Endodermal cell (in vitro differentiated cells): ENCODE measurements around the gene S1PR1. TPM values are rescaled to one million over a fixed set of nuclear protein-coding genes. Genes with fewer than 3 reads are reported as not detected.

Experiments used
- DNase-seq: peaks from one replicate; pipeline ENCODE4 v3.0.0-alpha.2; 2017
- H3K27ac ChIP-seq: 2 replicates; pipeline ENCODE4 v1.5.1; 2013; ENCODE audit warnings: mild to moderate bottlenecking, low read depth, low read length, moderate library complexity
- H3K27me3 ChIP-seq: 2 replicates; pipeline ENCODE4 v1.6.1; 2013; ENCODE audit warnings: mild to moderate bottlenecking, low read length, moderate library complexity; ENCODE audit not compliant: insufficient read depth, control insufficient read depth, poor library complexity, severe bottlenecking
- H3K36me3 ChIP-seq: 2 replicates; pipeline ENCODE4 v1.7.0; 2013; ENCODE audit warnings: mild to moderate bottlenecking, low read length, moderate library complexity; ENCODE audit not compliant: control insufficient read depth, insufficient read depth
- H3K4me1 ChIP-seq: one replicate; pipeline ENCODE4 v1.7.0; 2013; ENCODE audit warnings: low read length; ENCODE audit not compliant: control insufficient read depth, insufficient read depth
- H3K4me3 ChIP-seq: 2 replicates; pipeline ENCODE4 v1.5.1; 2013; ENCODE audit warnings: mild to moderate bottlenecking, low read length, moderate library complexity
- H3K9ac ChIP-seq: 2 replicates; pipeline ENCODE4 v1.6.1; 2013; ENCODE audit warnings: mild to moderate bottlenecking, low read length, moderate library complexity; ENCODE audit not compliant: poor library complexity, severe bottlenecking; ENCODE audit errors: extremely low read depth
- H3K9me3 ChIP-seq: 2 replicates; pipeline ENCODE4 v1.6.1; 2013; ENCODE audit warnings: mild to moderate bottlenecking, low read length, moderate library complexity; ENCODE audit not compliant: control insufficient read depth
- H3K27ac Mint-ChIP-seq: 2 replicates; pipeline ENCODE4 v1.8.0; 2020; ENCODE audit warnings: mixed read lengths
- H3K27me3 Mint-ChIP-seq: 2 replicates; pipeline ENCODE4 v1.8.0; 2021; ENCODE audit warnings: mild to moderate bottlenecking, mixed read lengths; ENCODE audit not compliant: insufficient read depth
- H3K36me3 Mint-ChIP-seq: 2 replicates; pipeline ENCODE4 v1.8.0; 2020; ENCODE audit warnings: low read depth, mixed read lengths
- H3K4me1 Mint-ChIP-seq: 2 replicates; pipeline ENCODE4 v1.8.0; 2020; ENCODE audit warnings: mixed read lengths
- H3K4me3 Mint-ChIP-seq: 2 replicates; pipeline ENCODE4 v1.8.0; 2020; ENCODE audit warnings: mild to moderate bottlenecking, moderate library complexity, mixed read lengths
- H3K9me3 Mint-ChIP-seq: 2 replicates; pipeline ENCODE4 v1.8.0; 2020; ENCODE audit warnings: mild to moderate bottlenecking, mixed read lengths
- CTCF ChIP-seq: fragments of 200-600 bp; sonication (generic); conservative IDR thresholded peaks from 2 replicates; pipeline ENCODE4 v1.5.0; 2021; ENCODE audit warnings: antibody characterized with exemption, mild to moderate bottlenecking
- WGBS, 2 experiments: methylation state at CpG; one replicate each; pipeline versions ENCODE4 v1.1.5 to v1.1.7; 2013; ENCODE audit warnings: missing lambda C conversion rate in 2 of 2, mixed read lengths in 1 of 2; ENCODE audit not compliant: insufficient coverage in 1 of 2, insufficient read length in 1 of 2; 5-methylcytosine and 5-hydroxymethylcytosine counted together
- total RNA-seq, 2 donors: library from RNA; stranded (reverse); fragmentation: NEBNext Ultra II Directional in 1 of 2; extraction: Animal tissue kit (Norgen Biotek cat#: 25700) in 1 of 2; gene quantifications; 2 replicates in 1 of 2; 3 replicates in 1 of 2; pipeline ENCODE4 v1.2.1, GENCODE V29; 2021

Gene S1PR1
- total RNA-seq, 2 donors from 2014 or later, result 0.35 to 0.53 TPM

GRCh38 chr1:101259744-101260148 is 22.9 kb downstream of the S1PR1 start:
- Mint-ChIP-seq H3K27ac (no peak overlapping the region), H3K4me3 (no peak overlapping the region), H3K9me3 (no peaks in the 10 kb centered on the region), H3K36me3 (no peaks in the 10 kb centered on the region), H3K27me3 (no peaks in the 10 kb centered on the region), H3K4me1 (peaks cover 19% of the 10 kb centered on the region)
- Histone ChIP-seq H3K36me3 (no peaks in the 10 kb centered on the region), H3K27me3 (no peaks in the 10 kb centered on the region), H3K27ac (no peak overlapping the region), H3K9me3 (no peaks in the 10 kb centered on the region), H3K4me1 (no peaks in the 10 kb centered on the region), H3K4me3 (no peak overlapping the region), H3K9ac (no peak overlapping the region)
- no peak for TF ChIP-seq CTCF
- DNase-seq, result no peak

GRCh38 chr1:101260556-101261350 is 23.9 kb downstream of the S1PR1 start:
- no peak overlapping the region for H3K4me3 Mint-ChIP-seq
- H3K27me3 Mint-ChIP-seq, result no peaks in the 10 kb centered on the region
- Histone ChIP-seq H3K4me3 (no peak overlapping the region), H3K27ac (no peak overlapping the region), H3K9ac (no peak overlapping the region), H3K4me1 (no peaks in the 10 kb centered on the region), H3K27me3 (no peaks in the 10 kb centered on the region), H3K36me3 (no peaks in the 10 kb centered on the region), H3K9me3 (no peaks in the 10 kb centered on the region)
- H3K27ac Mint-ChIP-seq, result no peak overlapping the region
- no peak for DNase-seq
- WGBS, 2 experiments, result 80% methylated on average over 1 of the region's 1 CpG; no CpG with 5 or more reads in 1 of the 2 experiments
- no peaks in the 10 kb centered on the region for H3K9me3 Mint-ChIP-seq
- no peaks in the 10 kb centered on the region for H3K36me3 Mint-ChIP-seq
- H3K4me1 Mint-ChIP-seq, result peaks cover 19% of the 10 kb centered on the region
- no peak for TF ChIP-seq CTCF

GRCh38 chr1:101261623-101262022 is 24.8 kb downstream of the S1PR1 start:
- H3K4me3 ChIP-seq, result no peak overlapping the region
- WGBS, 2 experiments, result 85 to 94% methylated on average over 3 to 4 of the region's 4 CpGs
- H3K36me3 ChIP-seq, result no peaks in the 10 kb centered on the region
- TF ChIP-seq CTCF, result no peak
- H3K4me1 ChIP-seq, result no peaks in the 10 kb centered on the region
- no peaks in the 10 kb centered on the region for H3K9me3 ChIP-seq
- Mint-ChIP-seq H3K9me3 (no peaks in the 10 kb centered on the region), H3K27me3 (no peaks in the 10 kb centered on the region), H3K36me3 (no peaks in the 10 kb centered on the region), H3K4me3 (no peak overlapping the region), H3K4me1 (peaks cover 24% of the 10 kb centered on the region), H3K27ac (no peak overlapping the region)
- no peak for DNase-seq
- H3K27me3 ChIP-seq, result no peaks in the 10 kb centered on the region
- no peak overlapping the region for H3K27ac ChIP-seq
- H3K9ac ChIP-seq, result no peak overlapping the region
